ENCODE data around the gene RET. TPM values are rescaled to one million over a fixed set of nuclear protein-coding genes. Genes with fewer than 3 reads are reported as not detected.

Gene RET
- total and polyA plus RNA-seq, 2 donors: 1.6 to 2.7 TPM

- H3K4me3 ChIP-seq (ENCODE audit: low read depth, low read length): no peak overlapping the region
- H3K27ac ChIP-seq (ENCODE audit: low read depth): no peak overlapping the region
- WGBS: 87% methylated on average over 5 of the region's 5 CpGs
- no peaks in the 10 kb centered on the region for H3K4me1 ChIP-seq (ENCODE audit: insufficient read depth)
- no peaks in the 10 kb centered on the region for H3K36me3 ChIP-seq (ENCODE audit: insufficient read depth)
- DNase-seq (ENCODE audit: extremely low spot score): no peak
Measured at GRCh38 chr10:43172645-43173044, 95.8 kb downstream of the RET start.

- Histone ChIP-seq H3K4me3 (ENCODE audit: low read depth, low read length) (no peak overlapping the region), H3K36me3 (ENCODE audit: insufficient read depth) (no peaks in the 10 kb centered on the region), H3K27ac (ENCODE audit: low read depth) (no peak overlapping the region), H3K4me1 (ENCODE audit: insufficient read depth) (no peaks in the 10 kb centered on the region)
- WGBS: 73% methylated on average over 1 of the region's 1 CpG
- no peak for DNase-seq (ENCODE audit: extremely low spot score)
Measured at GRCh38 chr10:43173120-43173519, 96.3 kb downstream of the RET start.

GRCh38 chr10:43174969-43175368 lies 98.1 kb downstream of the RET start:
- no peak overlapping the region for H3K27ac ChIP-seq (ENCODE audit: low read depth)
- H3K36me3 ChIP-seq (ENCODE audit: insufficient read depth): peaks cover 2% of the 10 kb centered on the region
- no peak overlapping the region for H3K4me3 ChIP-seq (ENCODE audit: low read depth, low read length)
- WGBS: 34% methylated on average over 6 of the region's 6 CpGs
- no peaks in the 10 kb centered on the region for H3K4me1 ChIP-seq (ENCODE audit: insufficient read depth)
- no peak for DNase-seq (ENCODE audit: extremely low spot score)

GRCh38 chr10:43176271-43176670 lies 99.4 kb downstream of the RET start:
- Histone ChIP-seq H3K27ac (ENCODE audit: low read depth) (no peak overlapping the region), H3K36me3 (ENCODE audit: insufficient read depth) (peaks cover 2% of the 10 kb centered on the region), H3K4me1 (ENCODE audit: insufficient read depth) (no peaks in the 10 kb centered on the region), H3K4me3 (ENCODE audit: low read depth, low read length) (no peak overlapping the region)
- DNase-seq (ENCODE audit: extremely low spot score): no peak
- WGBS: 92% methylated on average over 3 of the region's 3 CpGs

- no peak for DNase-seq (ENCODE audit: extremely low spot score)
- peaks cover 2% of the 10 kb centered on the region for H3K36me3 ChIP-seq (ENCODE audit: insufficient read depth)
Measured at GRCh38 chr10:43177595-43177994, 100.7 kb downstream of the RET start.

More at GRCh38 chr10:43177595-43177994, 100.7 kb downstream of the RET start:
- no peak overlapping the region for H3K4me3 ChIP-seq (ENCODE audit: low read depth, low read length)
- no peak overlapping the region for H3K27ac ChIP-seq (ENCODE audit: low read depth)
- 57% methylated on average over 1 of the region's 1 CpG for WGBS
- H3K4me1 ChIP-seq (ENCODE audit: insufficient read depth): no peaks in the 10 kb centered on the region

Other genes starting within 250 kb of the RET start
- 39.8 TPM for gene CSGALNACT2, start 61.4 kb downstream of the RET start, total RNA-seq
- 25.0 TPM for gene CSGALNACT2, start 61.4 kb downstream of the RET start, polyA plus RNA-seq
- 1.2 TPM for gene RASGEF1A, start 190.0 kb downstream of the RET start, total RNA-seq
- 0.82 TPM for gene RASGEF1A, start 190.0 kb downstream of the RET start, polyA plus RNA-seq

Measured in urinary bladder (tissue), 4 donors.